K562 (cell line): ENCODE data around the gene RIN3. TPM values are rescaled to one million over a fixed set of nuclear protein-coding genes. Genes with fewer than 3 reads are reported as not detected.

Source experiments
- ZNF318 ChIP-seq, 2 experiments: fragments of 450-650 bp; IDR thresholded peaks; 2 replicates each; pipeline ENCODE4 v1.6.1; 2016; ENCODE audit warnings: mild to moderate bottlenecking in 2 of 2, borderline replicate concordance in 1 of 2, low read depth in 1 of 2, moderate library complexity in 1 of 2
- polyA plus RNA-seq, 8 experiments: library from polyadenylated mRNA; depleted of rRNA in 4 of 8; stranded (reverse) in 5 of 8; unstranded in 3 of 8; fragments of >200 nt; fragmentation: Nextera tagmentation in 2 of 8; fragmentation: Illumina TruSeq in 1 of 8; extraction: Ambion mirVana in 2 of 8; extraction: Trizol in 1 of 8; gene quantifications; 2 replicates each; pipeline versions ENCODE4 v1.2.1 to v1.2.3, GENCODE V29; 2011 to 2014; ENCODE audit warnings: inconsistent platforms in 1 of 8, missing spikeins in 1 of 8
- total RNA-seq, 7 experiments: library from RNA; depleted of rRNA in 6 of 7; stranded (reverse); fragments of >200 nt in 6 of 7; fragmentation: Illumina TruSeq in 2 of 7; extraction: Trizol in 2 of 7; gene quantifications; 2 replicates each; pipeline versions ENCODE4 v1.2.1 to v1.2.3, GENCODE V29; 2011 to 2021; ENCODE audit warnings: low replicate concordance in 1 of 7

The RIN3 gene
- total and polyA plus RNA-seq, 9 of the 15 experiments (the other 6 are each of a cell fraction or from before 2014, with no cell fraction given) = 0.01 to 0.49 (median 0.08) TPM; not detected in 5

GRCh38 chr14:92599811-92600210 is 86.2 kb downstream of the RIN3 start (continued):
- TF ChIP-seq ZNF318 (IDR thresholded peaks at IDR 0.05; ENCODE audit: borderline replicate concordance in 1 of 2, low read depth in 1 of 2) = no peak
